CD4-positive, alpha-beta T cell treated with Interferon alpha-2 for 1 hour (primary cell): ENCODE results near the gene HOXB7.

Experiments used
- DNase-seq, 2 donors: peaks; one replicate each; pipeline ENCODE4 v3.0.0-alpha.2; 2020 to 2022

The HOXB7 gene

GRCh38 chr17:48610282-48611211 is at the start of gene HOXB7:
Gene HOXB7 (minus strand): TSS chr17:48611017. CDS start chr17:48610918, 99 bp downstream.
- DNase-seq = peak; percentile 32 to 66

DNA sequence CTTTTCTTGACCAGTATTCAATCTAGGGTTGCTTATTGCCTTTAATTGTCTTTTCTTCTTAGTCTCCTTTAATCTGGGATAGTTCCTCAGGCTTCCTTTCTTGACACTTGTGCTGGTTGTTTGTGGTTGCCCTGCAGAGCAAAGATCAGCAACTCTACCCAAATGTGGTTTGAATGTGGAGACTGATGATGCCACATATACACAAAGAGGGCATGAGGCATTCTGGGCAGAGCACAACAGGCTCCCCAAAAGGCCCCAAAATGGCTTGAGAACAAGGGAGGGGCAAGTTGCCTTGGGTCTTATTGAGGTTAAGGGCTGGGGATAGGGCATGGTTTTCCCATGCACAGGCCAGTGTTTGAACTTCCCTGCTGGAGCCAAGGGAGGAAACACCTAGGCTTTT is 45.1 kb upstream of the HOXB7 start:
- DNase-seq = no peak

- DNase-seq = no peak
Observed at GRCh38 chr17:48649741-48650140, 38.9 kb upstream of the HOXB7 start.

DNA sequence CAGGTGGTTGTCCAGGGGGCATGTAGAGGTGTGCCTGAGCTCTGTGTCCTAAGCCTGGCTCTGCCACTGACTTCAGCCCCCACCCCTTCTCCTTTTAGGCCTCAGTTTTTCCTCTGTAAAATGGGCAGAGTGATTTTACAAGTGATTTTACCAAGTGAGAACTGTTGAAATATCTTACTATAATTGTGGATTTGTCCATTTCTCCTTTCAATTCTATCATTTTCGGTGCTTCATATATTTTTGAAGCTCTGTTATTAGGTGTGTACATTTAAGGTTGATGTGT is 37.1 kb upstream of the HOXB7 start:
- DNase-seq = no peak

DNA sequence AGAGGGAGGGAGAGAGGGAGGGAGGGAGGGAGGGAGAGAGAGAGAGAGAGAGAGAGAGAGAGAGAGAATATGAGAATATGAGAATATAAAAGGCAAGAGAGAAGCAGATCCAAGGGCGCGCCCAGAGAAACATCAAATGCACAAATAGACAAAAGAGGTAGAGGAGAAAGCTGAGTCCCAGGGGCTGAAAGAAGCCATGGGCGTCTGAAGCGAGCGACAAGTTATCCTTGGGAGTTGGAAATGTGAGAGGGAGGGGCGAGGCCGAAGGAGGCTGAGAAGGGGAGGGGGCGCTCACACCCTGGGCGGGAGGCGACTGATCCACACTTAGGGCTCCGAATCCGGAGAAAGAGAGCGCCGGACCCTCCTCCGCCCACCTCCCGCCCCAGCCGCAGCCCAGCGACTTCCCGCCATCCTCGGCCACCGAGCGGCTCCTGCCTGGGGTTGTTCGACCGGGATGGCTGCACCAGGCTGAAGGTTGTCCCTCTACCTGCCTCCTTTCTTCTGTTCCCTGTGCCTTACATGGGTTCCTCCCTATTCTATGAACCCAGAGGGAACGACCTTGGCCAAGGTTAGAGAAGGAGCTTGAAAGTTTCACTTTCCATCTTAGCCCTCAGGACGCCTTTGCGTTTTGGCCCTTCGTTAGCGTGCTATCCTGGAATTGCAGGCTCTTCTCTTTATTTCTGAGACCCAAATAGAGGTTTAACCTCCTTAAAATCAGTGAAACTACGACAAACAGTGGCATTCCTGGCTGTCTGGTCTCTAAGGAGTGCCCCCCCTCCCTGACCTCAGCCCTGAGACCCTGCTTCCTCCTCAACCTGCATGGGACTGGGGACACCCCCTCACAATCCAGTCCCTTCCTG is 36.5 kb upstream of the HOXB7 start:
- peak in 1 of 2 donors; percentile 19 for DNase-seq

- peak; percentile 10 to 52 for DNase-seq
Observed at GRCh38 chr17:48646183-48647102, 35.6 kb upstream of the HOXB7 start.

DNA sequence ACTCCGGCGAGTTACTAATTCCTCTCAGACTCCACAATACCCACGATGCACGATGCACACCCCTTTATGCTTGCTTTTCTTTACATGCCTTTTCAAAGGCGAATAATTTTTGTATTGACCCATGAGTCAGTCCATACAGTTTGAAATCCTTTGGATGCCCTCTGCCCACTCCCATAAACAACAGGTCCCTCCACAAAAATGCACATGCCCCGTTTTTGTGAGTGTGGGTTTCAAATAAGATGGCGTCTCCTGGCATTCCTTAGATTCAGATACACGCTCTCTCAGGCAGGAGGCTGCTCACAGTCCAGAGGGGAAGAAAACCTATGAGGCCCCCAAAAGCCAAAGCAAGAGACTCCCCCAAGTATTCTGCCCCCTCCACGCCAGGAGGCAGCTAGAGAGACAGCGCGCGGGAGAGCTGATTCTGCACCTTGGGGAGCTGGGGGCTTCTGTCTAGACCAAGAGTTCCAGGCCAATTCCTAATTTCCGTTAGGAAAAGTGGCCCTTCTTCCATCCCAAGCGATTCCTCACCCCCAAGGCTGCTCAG is 34.9 kb upstream of the HOXB7 start:
- DNase-seq = no peak

DNA sequence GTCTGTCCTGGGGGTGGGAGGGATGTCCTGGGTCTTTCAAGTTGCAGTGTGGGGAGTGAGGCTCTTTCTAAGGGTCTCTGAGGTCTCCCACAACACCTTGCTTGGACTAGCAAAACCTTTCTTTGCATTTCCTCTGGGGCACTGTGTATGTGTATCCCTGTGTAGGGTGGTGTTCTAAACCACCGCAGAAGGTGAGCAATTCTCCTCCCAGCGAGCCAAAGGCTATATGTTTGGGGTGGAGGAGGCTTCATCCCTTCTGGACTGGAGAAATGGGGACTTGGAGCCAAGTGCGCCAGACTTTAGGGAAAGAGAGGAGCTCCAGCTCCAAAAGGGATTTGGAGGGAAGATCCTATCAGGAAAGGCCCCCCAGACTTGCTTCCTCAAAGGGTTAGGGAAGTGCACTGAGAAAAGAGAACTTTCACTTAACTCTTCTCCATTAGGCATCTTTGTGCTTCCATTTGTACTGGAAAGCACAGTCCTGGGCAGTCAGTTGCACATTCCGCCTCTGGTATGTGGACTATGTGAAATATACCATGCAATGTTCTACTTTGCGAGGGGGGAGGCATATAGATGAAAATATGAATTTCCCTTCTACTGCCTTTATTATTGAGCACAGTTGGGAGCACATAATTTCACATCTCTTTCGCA is 34.2 kb upstream of the HOXB7 start:
- DNase-seq = no peak

- DNase-seq = no peak
Observed at GRCh38 chr17:48644159-48644558, 33.3 kb upstream of the HOXB7 start.

DNA sequence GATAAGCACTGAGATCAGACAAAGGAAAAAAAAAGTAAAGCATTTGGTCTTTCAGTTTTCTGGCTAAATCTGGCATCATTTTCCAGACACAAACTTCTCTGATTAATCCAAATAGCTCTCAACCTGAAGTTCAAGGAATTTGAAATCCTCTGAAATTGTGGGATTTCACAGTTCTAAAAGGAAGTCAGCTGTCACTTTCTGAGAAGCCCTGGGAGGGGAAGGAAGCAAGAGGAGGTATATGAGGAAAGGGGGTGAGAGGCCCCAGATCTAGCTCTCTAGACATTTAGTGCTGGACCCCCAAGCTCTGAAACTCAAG is 32.8 kb upstream of the HOXB7 start:
- DNase-seq = no peak

GRCh38 chr17:48642843-48643696 is 32.3 kb upstream of the HOXB7 start:
- no peak for DNase-seq

GRCh38 chr17:48642059-48642842 is 31.4 kb upstream of the HOXB7 start:
- no peak for DNase-seq

DNA sequence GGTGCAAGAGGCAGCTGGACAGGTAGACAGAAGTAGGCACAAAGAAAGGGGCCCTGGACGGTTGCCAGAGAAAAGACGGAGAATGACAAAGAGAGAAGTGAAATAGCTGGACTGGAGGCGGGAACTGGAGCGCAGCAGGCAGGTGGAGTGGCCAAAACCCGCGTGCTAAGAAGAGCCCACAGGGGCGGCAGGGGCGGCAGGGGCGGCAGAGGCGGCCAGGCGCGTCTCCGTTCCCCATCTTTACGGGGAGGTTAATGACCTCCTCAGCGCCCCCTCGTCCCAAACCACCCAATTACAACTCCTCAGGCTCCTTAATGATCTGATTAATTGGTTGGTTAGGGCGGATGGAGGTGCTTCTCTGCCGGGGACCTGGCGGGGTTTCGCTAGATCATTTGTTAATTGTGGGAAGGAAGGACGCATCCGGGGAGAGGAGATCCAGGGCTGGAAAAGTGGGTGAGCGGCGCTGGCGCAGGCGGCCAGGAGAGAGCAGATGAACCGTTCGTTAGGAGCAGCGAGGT is 30.8 kb upstream of the HOXB7 start:
- DNase-seq = no peak

- no peak for DNase-seq
Observed at GRCh38 chr17:48640858-48641180, 30.0 kb upstream of the HOXB7 start.

DNA sequence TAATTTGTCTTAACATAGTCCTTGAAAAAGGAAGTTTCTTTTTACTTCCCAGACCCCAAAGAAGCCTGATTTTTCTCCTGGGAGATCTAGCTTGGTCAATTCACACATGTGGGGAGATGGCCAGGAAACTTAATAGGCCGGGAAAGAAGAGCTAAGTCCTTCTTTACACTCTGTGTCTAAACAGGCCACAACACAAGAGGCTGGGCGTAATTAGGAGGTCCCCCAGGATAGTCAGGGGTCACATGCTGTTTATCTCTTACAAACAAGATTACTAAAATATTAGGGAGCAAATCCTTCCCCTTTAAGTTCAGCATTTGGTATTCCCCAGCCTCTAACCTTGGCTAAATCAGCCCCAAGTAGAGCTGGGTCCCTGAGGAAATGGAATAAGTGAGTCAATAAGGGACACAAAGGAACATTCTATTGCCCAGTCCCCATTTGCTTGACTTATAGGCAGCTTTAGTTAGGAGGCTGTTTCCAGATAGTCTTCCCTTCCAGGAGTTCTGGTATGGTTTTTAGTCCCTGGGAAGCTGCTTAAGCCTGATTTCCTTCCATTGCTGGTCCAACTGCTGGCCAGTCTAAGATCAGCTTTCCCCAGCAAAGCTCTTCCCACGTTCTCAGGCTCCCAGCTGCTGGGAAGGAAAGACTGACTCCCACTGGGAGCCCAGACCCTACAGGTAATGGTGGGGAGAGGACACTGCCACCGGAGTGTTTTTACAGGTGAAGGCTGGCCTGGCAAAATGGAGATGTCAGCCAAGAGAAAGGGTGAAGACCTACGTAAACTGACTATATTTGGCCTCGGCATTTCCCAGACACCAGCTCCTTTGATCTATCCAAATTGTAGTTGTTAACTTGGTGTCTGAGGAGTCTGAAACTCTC is 29.4 kb upstream of the HOXB7 start:
- no peak for DNase-seq

DNA sequence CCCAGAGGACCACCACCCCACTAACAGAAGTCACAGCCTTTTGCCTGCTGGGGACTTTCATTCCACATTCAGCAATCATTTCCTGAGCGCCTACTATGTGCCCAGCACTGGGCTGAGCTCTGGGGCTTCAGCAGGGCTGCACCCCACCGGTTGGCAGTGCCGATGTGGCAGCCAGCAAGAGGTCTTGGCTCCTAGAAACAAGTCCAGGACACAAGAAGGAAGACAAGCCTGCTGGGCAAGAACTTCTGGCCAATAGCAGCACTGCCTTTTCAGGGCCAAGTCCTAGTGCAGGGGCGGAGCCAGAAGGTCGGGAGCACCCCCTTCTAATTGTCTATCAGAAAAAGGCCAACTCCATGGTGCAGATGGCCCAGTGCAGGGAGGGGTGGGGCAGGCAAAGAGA is 28.3 kb upstream of the HOXB7 start:
- no peak for DNase-seq

GRCh38 chr17:48637323-48638260 is 26.8 kb upstream of the HOXB7 start:
- DNase-seq = no peak
